ENCODE measurements around the gene TEX22.

TEX22 gene

DNA sequence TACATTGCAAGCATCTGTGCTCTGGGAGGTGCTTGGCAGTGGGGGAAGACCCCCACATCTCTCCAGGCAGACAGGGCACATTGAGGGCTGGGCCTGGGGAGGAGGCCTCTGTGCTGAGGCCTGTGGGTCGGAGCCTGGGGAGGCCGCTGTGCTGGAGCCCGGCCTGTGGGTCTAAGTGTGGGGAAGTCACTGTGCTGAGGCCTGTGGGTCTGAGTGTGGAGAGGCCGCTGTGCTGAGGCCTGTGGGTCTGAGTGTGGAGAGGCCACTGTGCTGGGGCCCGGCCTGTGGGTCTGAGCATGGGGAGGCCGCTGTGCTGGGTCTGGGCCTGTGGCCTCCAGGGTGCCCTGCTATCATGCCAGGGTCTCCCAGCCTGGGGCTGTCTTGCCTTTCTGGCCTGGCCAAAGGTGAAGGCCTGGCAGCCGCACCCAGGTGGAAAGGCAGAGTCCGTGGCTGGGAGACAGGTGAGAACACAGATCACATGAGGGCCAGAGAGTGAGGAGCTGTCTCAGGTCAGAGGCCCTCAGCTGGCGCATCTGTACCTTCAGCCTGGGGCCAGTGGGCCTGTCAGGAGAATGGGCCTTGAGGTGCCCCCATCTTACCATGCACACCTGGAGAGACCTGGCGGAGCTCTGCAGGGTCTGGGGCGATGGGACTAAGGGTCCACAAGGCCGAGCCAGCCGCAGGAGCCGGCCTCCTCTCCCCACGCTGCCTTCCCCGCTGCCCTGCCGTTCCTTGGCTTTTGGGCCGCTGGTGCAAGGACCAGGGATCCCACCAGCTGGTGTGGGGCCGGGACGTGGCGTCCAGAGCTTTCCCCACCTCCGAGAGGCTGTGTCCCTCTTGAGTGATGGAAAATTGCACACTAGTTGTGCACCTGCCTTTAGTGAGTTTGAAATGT, 57.7 kb downstream of the TEX22 start:
- Histone ChIP-seq H3K9me3 (ENCODE audit: insufficient read depth, low read depth, low read length) (no peaks in the 10 kb centered on the region), H2AFZ (ENCODE audit: low read length) (no peak overlapping the region), H3K9ac (ENCODE audit: low read depth, low read length, poor library complexity, severe bottlenecking) (no peak overlapping the region), H3K9me2 (replicated peaks; ENCODE audit: low read depth, low read length) (no peaks in the 10 kb centered on the region), H3K27me3 (ENCODE audit: insufficient read depth, low read length, poor library complexity, severe bottlenecking) (no peaks in the 10 kb centered on the region), H3K79me2 (ENCODE audit: insufficient read depth, low read length) (no peaks in the 10 kb centered on the region), H3F3A (ENCODE audit: low read depth) (no peaks in the 10 kb centered on the region), H3K4me3 (ENCODE audit: low read length, poor library complexity, severe bottlenecking) (no peak overlapping the region), H3K36me3 (ENCODE audit: insufficient read depth, low read length) (peaks cover 62% of the 10 kb centered on the region; the same call in 1 of the 2 replicates), H3K4me2 (ENCODE audit: low read depth, low read length, poor library complexity, severe bottlenecking) (no peak overlapping the region), H4K20me1 (ENCODE audit: insufficient read depth, low read length, poor library complexity, severe bottlenecking) (no peaks in the 10 kb centered on the region), H3K4me1 (ENCODE audit: insufficient read depth, low read length, poor library complexity, severe bottlenecking) (no peaks in the 10 kb centered on the region)
- TF ChIP-seq, protein P1, sequence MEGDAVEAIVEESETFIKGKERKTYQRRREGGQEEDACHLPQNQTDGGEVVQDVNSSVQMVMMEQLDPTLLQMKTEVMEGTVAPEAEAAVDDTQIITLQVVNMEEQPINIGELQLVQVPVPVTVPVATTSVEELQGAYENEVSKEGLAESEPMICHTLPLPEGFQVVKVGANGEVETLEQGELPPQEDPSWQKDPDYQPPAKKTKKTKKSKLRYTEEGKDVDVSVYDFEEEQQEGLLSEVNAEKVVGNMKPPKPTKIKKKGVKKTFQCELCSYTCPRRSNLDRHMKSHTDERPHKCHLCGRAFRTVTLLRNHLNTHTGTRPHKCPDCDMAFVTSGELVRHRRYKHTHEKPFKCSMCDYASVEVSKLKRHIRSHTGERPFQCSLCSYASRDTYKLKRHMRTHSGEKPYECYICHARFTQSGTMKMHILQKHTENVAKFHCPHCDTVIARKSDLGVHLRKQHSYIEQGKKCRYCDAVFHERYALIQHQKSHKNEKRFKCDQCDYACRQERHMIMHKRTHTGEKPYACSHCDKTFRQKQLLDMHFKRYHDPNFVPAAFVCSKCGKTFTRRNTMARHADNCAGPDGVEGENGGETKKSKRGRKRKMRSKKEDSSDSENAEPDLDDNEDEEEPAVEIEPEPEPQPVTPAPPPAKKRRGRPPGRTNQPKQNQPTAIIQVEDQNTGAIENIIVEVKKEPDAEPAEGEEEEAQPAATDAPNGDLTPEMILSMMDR (conservative IDR thresholded peaks at IDR 0.05; ENCODE audit: low read length), result no peak
- no peak for TF ChIP-seq EZH2phosphoT487 (IDR thresholded peaks at IDR 0.05; ENCODE audit: borderline replicate concordance)

DNA sequence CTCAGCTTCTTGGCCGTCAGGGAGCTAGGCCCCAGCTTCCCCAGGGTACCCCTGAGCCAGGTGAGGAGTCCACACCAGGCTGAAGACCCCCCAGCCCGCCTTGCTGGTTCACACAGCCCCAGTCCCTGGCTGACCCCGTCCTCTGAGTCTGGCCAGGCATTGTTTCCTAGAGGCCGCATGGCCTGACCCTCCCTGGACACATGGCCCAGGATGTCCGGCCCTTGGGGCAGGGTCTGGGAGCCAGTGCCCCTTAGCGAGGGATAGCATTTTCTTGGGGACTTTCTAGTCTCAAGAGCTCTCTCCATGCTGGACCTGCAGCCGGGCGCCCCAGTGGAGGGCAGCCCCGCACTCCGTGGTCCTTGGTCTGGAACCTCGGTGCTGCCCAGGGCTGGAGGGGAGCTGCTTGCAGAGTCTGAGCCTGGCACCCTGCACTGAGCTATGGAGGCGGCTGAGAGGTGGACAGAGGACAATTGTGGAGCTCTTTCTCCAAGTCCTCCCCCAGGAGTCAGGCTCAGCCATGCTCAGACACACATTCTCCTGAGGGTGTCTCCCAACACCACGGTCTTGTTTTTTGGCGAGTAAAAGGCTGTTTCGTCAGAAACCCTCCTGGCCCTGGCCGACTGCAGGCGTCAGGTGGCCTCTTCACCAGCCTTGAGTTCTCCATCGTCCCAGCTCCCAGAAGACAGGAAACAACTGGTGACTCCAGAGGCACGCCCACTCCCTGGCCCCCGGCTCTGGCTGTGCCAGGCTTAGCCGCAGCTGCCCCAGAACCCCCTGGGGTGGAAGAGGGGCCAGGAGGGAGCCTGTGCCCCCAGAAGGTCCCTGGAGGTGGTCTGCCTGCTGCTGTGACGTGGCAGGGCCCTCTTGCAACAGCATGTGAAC, 58.6 kb downstream of the TEX22 start:
- no peaks in the 10 kb centered on the region for H3K79me2 ChIP-seq (ENCODE audit: insufficient read depth, low read length)
- no peak overlapping the region for H3K4me2 ChIP-seq (ENCODE audit: low read depth, low read length, poor library complexity, severe bottlenecking)
- TF ChIP-seq, protein P1 (conservative IDR thresholded peaks at IDR 0.05; ENCODE audit: low read length), result no peak
- no peak for TF ChIP-seq EZH2phosphoT487 (IDR thresholded peaks at IDR 0.05; ENCODE audit: borderline replicate concordance)
- peaks cover 63% of the 10 kb centered on the region; the same call in 1 of the 2 replicates for H3K36me3 ChIP-seq (ENCODE audit: insufficient read depth, low read length)
- H3K9ac ChIP-seq (ENCODE audit: low read depth, low read length, poor library complexity, severe bottlenecking), result no peak overlapping the region
- H4K20me1 ChIP-seq (ENCODE audit: insufficient read depth, low read length, poor library complexity, severe bottlenecking), result no peaks in the 10 kb centered on the region
- H3K4me3 ChIP-seq (ENCODE audit: low read length, poor library complexity, severe bottlenecking), result no peak overlapping the region
- H3K4me1 ChIP-seq (ENCODE audit: insufficient read depth, low read length, poor library complexity, severe bottlenecking), result no peaks in the 10 kb centered on the region
- H3K27me3 ChIP-seq (ENCODE audit: insufficient read depth, low read length, poor library complexity, severe bottlenecking), result no peaks in the 10 kb centered on the region
- H3F3A ChIP-seq (ENCODE audit: low read depth), result no peaks in the 10 kb centered on the region
- no peak overlapping the region for H2AFZ ChIP-seq (ENCODE audit: low read length)
- H3K9me3 ChIP-seq (ENCODE audit: insufficient read depth, low read depth, low read length), result no peaks in the 10 kb centered on the region
- no peaks in the 10 kb centered on the region for H3K9me2 ChIP-seq (replicated peaks; ENCODE audit: low read depth, low read length)

DNA sequence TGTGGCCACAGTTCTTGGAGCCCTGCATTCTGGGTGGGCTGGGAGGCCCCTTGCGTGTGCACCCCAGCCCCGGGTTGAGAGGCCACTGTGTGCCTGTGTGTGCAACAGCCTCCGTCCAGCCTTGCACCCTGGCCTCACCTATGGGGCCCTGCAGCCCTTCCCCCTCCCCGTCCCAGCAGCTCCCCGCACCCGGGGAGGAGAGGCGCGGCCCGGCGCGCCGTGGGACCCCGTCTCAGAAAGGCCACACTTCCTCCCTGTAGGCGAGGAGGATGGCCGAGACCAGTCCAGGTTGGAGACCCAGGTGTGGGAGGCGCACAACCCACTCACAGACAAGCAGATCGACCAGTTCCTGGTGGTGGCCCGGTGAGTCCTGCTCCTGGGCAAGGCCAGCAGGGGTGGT, 59.7 kb downstream of the TEX22 start:
- H4K20me1 ChIP-seq (ENCODE audit: insufficient read depth, low read length, poor library complexity, severe bottlenecking), result no peaks in the 10 kb centered on the region
- no peaks in the 10 kb centered on the region for H3K9me3 ChIP-seq (ENCODE audit: insufficient read depth, low read depth, low read length)
- H3K9me2 ChIP-seq (replicated peaks; ENCODE audit: low read depth, low read length), result no peaks in the 10 kb centered on the region
- no peaks in the 10 kb centered on the region for H3K4me1 ChIP-seq (ENCODE audit: insufficient read depth, low read length, poor library complexity, severe bottlenecking)
- H3K4me2 ChIP-seq (ENCODE audit: low read depth, low read length, poor library complexity, severe bottlenecking), result no peak overlapping the region
- H3K79me2 ChIP-seq (ENCODE audit: insufficient read depth, low read length), result no peaks in the 10 kb centered on the region
- no peak overlapping the region for H2AFZ ChIP-seq (ENCODE audit: low read length)
- H3K4me3 ChIP-seq (ENCODE audit: low read length, poor library complexity, severe bottlenecking), result no peak overlapping the region
- H3K9ac ChIP-seq (ENCODE audit: low read depth, low read length, poor library complexity, severe bottlenecking), result no peak overlapping the region
- H3F3A ChIP-seq (ENCODE audit: low read depth), result no peaks in the 10 kb centered on the region
- no peaks in the 10 kb centered on the region for H3K27me3 ChIP-seq (ENCODE audit: insufficient read depth, low read length, poor library complexity, severe bottlenecking)
- TF ChIP-seq, protein P1 (conservative IDR thresholded peaks at IDR 0.05; ENCODE audit: low read length), result no peak
- no peak for TF ChIP-seq EZH2phosphoT487 (IDR thresholded peaks at IDR 0.05; ENCODE audit: borderline replicate concordance)
- peaks cover 52% of the 10 kb centered on the region; the same call in 1 of the 2 replicates for H3K36me3 ChIP-seq (ENCODE audit: insufficient read depth, low read length)

All from Loucy (cell line).